HG03039 (cell line): ENCODE results near the gene ESPN.
"Not testable (repeated sequence)": the region's sequence is repeated elsewhere in the genome, so short reads cannot be mapped to it uniquely, and the experiment has no call there.

ENCODE experiments used
- ATAC-seq: cut with Tn5 transposase; IDR thresholded peaks from one replicate; pipeline ENCODE4 v1.9.1; 2021; ENCODE audit warnings: mild to moderate bottlenecking, moderate library complexity; ENCODE audit not compliant: unreplicated experiment

The ESPN gene

GRCh38 chr1:6447016-6447817 lies 22.6 kb downstream of the ESPN start:
- ATAC-seq, result no peak

- no peak for ATAC-seq
Observed at GRCh38 chr1:6447818-6448748, 23.5 kb downstream of the ESPN start.

- ATAC-seq, result no peak
Observed at GRCh38 chr1:6448749-6449631, 24.4 kb downstream of the ESPN start.

- ATAC-seq, result no peak
Observed at GRCh38 chr1:6450005-6450450, 25.5 kb downstream of the ESPN start.

GRCh38 chr1:6450486-6450885 lies 25.9 kb downstream of the ESPN start:
- ATAC-seq, result not testable (repeated sequence)

GRCh38 chr1:6450943-6451373 lies 26.4 kb downstream of the ESPN start:
- ATAC-seq, result no peak

GRCh38 chr1:6453895-6454855 lies 29.6 kb downstream of the ESPN start:
- ATAC-seq, result not testable (repeated sequence)

- no peak for ATAC-seq
Observed at GRCh38 chr1:6454856-6455751, 30.5 kb downstream of the ESPN start.

- not testable (repeated sequence) for ATAC-seq
Observed at GRCh38 chr1:6455752-6456520, 31.4 kb downstream of the ESPN start.

- no peak for ATAC-seq
Observed at GRCh38 chr1:6456800-6457466, 32.4 kb downstream of the ESPN start.

- no peak for ATAC-seq
Observed at GRCh38 chr1:6459850-6460265, 35.3 kb downstream of the ESPN start.

- ATAC-seq, result no peak
Observed at GRCh38 chr1:6460301-6461050, 35.9 kb downstream of the ESPN start.

- no peak for ATAC-seq
Observed at GRCh38 chr1:6461051-6461530, 36.5 kb downstream of the ESPN start.

GRCh38 chr1:6461538-6462411 lies 37.2 kb downstream of the ESPN start:
- ATAC-seq, result no peak

GRCh38 chr1:6462412-6463119 lies 38.0 kb downstream of the ESPN start:
- ATAC-seq, result no peak
